B cell (primary cell): ENCODE results near the gene PTPRN2.

ENCODE experiments used
- CTCF ChIP-seq: fragments of 200-600 bp; IDR thresholded peaks from one replicate; pipeline ENCODE4 v1.8.0; 2022; ENCODE audit warnings: antibody characterized with exemption, mild to moderate bottlenecking
- EZH2 ChIP-seq: IDR thresholded peaks from 2 replicates; pipeline ENCODE4 v1.6.1; 2012; ENCODE audit warnings: borderline replicate concordance, low read depth, mild to moderate bottlenecking, moderate library complexity, low read length; ENCODE audit not compliant: insufficient read depth, poor library complexity, severe bottlenecking

- TF ChIP-seq CTCF (no peak), EZH2 (no peak)
Observed at GRCh38 chr7:158406364-158406763, 181.3 kb downstream of the PTPRN2 start.
